Bronchial epithelial cell (primary cell): ENCODE measurements around the gene SH3YL1. TPM values are rescaled to one million over a fixed set of nuclear protein-coding genes. Genes with fewer than 3 reads are reported as not detected.
A peak's percentile ranks its signal among the peaks of the same experiment; 100 is the strongest.

Source experiments
- DNase-seq: peaks from one replicate; pipeline ENCODE4 v3.0.0-alpha.2; 2010; ENCODE audit warnings: low read depth
- FAIRE-seq: peaks from 2 replicates; lab custom pipeline; 2011; peaks lifted over from hg19 to GRCh38; lab: Jason Lieb, UNC
- H3K27me3 ChIP-seq: 2 replicates; pipeline ENCODE4 v1.5.1; 2011; ENCODE audit warnings: low read length; ENCODE audit not compliant: control insufficient read depth, insufficient read depth
- H3K36me3 ChIP-seq: 2 replicates; pipeline ENCODE4 v1.5.1; 2011; ENCODE audit warnings: low read length; ENCODE audit not compliant: control insufficient read depth, insufficient read depth
- H3K4me3 ChIP-seq: 2 replicates; pipeline ENCODE4 v1.5.1; 2011; ENCODE audit warnings: mild to moderate bottlenecking, low read depth, low read length, control low read depth
- CTCF ChIP-seq: IDR thresholded peaks from 2 replicates; pipeline ENCODE4 v1.5.1; 2011; ENCODE audit warnings: mild to moderate bottlenecking, moderate library complexity, low read length, control low read depth, inconsistent platforms; ENCODE audit not compliant: insufficient read depth, severe bottlenecking
- total RNA-seq: library from RNA; depleted of rRNA; stranded (reverse); fragments of >200 nt; gene quantifications from 2 replicates; pipeline ENCODE4 v1.2.1, GENCODE V29; 2014

The SH3YL1 gene
- total RNA-seq, 1 donor from 2014 or later = 104 TPM

GRCh38 chr2:287911-288757 lies 24.3 kb upstream of the SH3YL1 start, which contains the start of gene ALKAL2:
Gene ALKAL2, minus strand, starts transcription at chr2:288091. Its CDS starts 256 bp downstream, at chr2:287835.
- Histone ChIP-seq H3K36me3 (no peaks in the 10 kb centered on the region), H3K4me3 (peak within 1 kb of the TSS; percentile 4), H3K27me3 (peaks cover 7% of the 10 kb centered on the region)
- FAIRE-seq (no peak), DNase-seq (no peak)
- TF ChIP-seq CTCF = no peak

- H3K36me3 ChIP-seq = no peaks in the 10 kb centered on the region
- peaks cover 7% of the 10 kb centered on the region for H3K27me3 ChIP-seq
- no peak for TF ChIP-seq CTCF
- H3K4me3 ChIP-seq = no peak overlapping the region
- DNase-seq (no peak), FAIRE-seq (no peak)
These were observed 23.6 kb upstream of the SH3YL1 start for GRCh38 chr2:287471-287885.

GRCh38 chr2:286774-287392 lies 23.1 kb upstream of the SH3YL1 start:
- FAIRE-seq (no peak), DNase-seq (no peak)
- TF ChIP-seq CTCF = no peak
- Histone ChIP-seq H3K4me3 (no peak overlapping the region), H3K27me3 (peaks cover 7% of the 10 kb centered on the region), H3K36me3 (no peaks in the 10 kb centered on the region)

- Histone ChIP-seq H3K27me3 (peaks cover 7% of the 10 kb centered on the region), H3K36me3 (peaks cover 3% of the 10 kb centered on the region), H3K4me3 (no peak overlapping the region)
- FAIRE-seq = no peak
- TF ChIP-seq CTCF = no peak
- DNase-seq = no peak
These were observed 22.2 kb upstream of the SH3YL1 start for GRCh38 chr2:286035-286434.

- DNase-seq (peak; percentile 35), FAIRE-seq (no peak)
- no peak for TF ChIP-seq CTCF
- H3K27me3 ChIP-seq = peaks cover 7% of the 10 kb centered on the region
- peaks cover 3% of the 10 kb centered on the region for H3K36me3 ChIP-seq
- H3K4me3 ChIP-seq = no peak overlapping the region
These were observed 21.7 kb upstream of the SH3YL1 start for GRCh38 chr2:285531-285930.
